K562 (cell line): ENCODE measurements around the gene STIL. TPM values are rescaled to one million over a fixed set of nuclear protein-coding genes. Genes with fewer than 3 reads are reported as not detected.

Experiments used
- ETV6 ChIP-seq, 3 experiments: fragments of 150-350 bp in 1 of 3; sonication (generic) in 1 of 3; formaldehyde crosslinking in 1 of 3; IDR thresholded peaks; 2 replicates each; pipeline versions ENCODE4 v1.6.1 to v1.8.0; 2014 to 2022; ENCODE audit warnings: borderline replicate concordance in 2 of 3, low read depth in 2 of 3, antibody characterized with exemption in 1 of 3, low read length in 1 of 3, mild to moderate bottlenecking in 1 of 3, missing genetic modification reagents in 1 of 3
- GABPB1 ChIP-seq: sonication (generic); formaldehyde crosslinking; IDR thresholded peaks from 2 replicates; pipeline ENCODE4 v1.8.0; 2022; ENCODE audit warnings: mild to moderate bottlenecking, missing genetic modification reagents
- GATAD2A ChIP-seq: fragments of 450-650 bp; IDR thresholded peaks from 2 replicates; pipeline ENCODE4 v1.6.1; 2017
- HOXB6 ChIP-seq: fragments of 250-450 bp; sonication (Bioruptor Pico); IDR thresholded peaks from 2 replicates; pipeline ENCODE4 v1.5.1; 2022; ENCODE audit warnings: mild to moderate bottlenecking, borderline replicate concordance
- LARP7 ChIP-seq: fragments of 450-650 bp; IDR thresholded peaks from 2 replicates; pipeline ENCODE4 v1.6.1; 2016
- MTF1 ChIP-seq: fragments of 250-450 bp; sonication (Bioruptor Pico); IDR thresholded peaks from 2 replicates; pipeline ENCODE4 v1.9.0; 2021; ENCODE audit warnings: moderate library complexity, mild to moderate bottlenecking, inconsistent platforms, borderline replicate concordance
- MYC ChIP-seq, 2 experiments: fragments of 250-450 bp in 1 of 2; sonication (Bioruptor Pico) in 1 of 2; IDR thresholded peaks; 2 replicates each; pipeline versions ENCODE4 v1.5.1 to v1.6.1; 2012 to 2021; ENCODE audit warnings: low read depth in 2 of 2, borderline replicate concordance in 1 of 2, improper control_type of control experiment in 1 of 2, low read length in 1 of 2, mild to moderate bottlenecking in 1 of 2, moderate library complexity in 1 of 2
- NCOA6 ChIP-seq: fragments of 450-650 bp; IDR thresholded peaks from 2 replicates; pipeline ENCODE4 v1.6.1; 2017; ENCODE audit warnings: mild to moderate bottlenecking
- POU5F1 ChIP-seq: fragments of 150-350 bp; IDR thresholded peaks from 2 replicates; pipeline ENCODE4 v1.6.1; 2014; ENCODE audit warnings: borderline replicate concordance, low read length, low read depth, mild to moderate bottlenecking; ENCODE audit not compliant: partially characterized antibody
- RBM25 ChIP-seq: fragments of 200-400 bp; formaldehyde crosslinking; IDR thresholded peaks from 2 replicates; pipeline ENCODE4 v1.6.1; 2018; ENCODE audit warnings: low read length, low read depth, moderate library complexity; ENCODE audit not compliant: severe bottlenecking
- SNRNP70 ChIP-seq: fragments of 200-400 bp; formaldehyde crosslinking; optimal IDR thresholded peaks from 2 replicates; pipeline ENCODE3; 2017; ENCODE audit warnings: low read depth, low read length
- ZC3H8 ChIP-seq: fragments of 450-650 bp; IDR thresholded peaks from 2 replicates; pipeline ENCODE4 v1.6.1; 2017
- ZNF41 ChIP-seq: fragments of 250-450 bp; sonication (Bioruptor Pico); conservative IDR thresholded peaks from 2 replicates; pipeline ENCODE4 v1.4.0; 2020; ENCODE audit warnings: mild to moderate bottlenecking
- ZNF707 ChIP-seq: fragments of 250-450 bp; sonication (Bioruptor Pico); conservative IDR thresholded peaks from 2 replicates; pipeline ENCODE4 v1.8.0; 2022; ENCODE audit warnings: inconsistent platforms, mild to moderate bottlenecking, moderate library complexity
- polyA plus RNA-seq, 8 experiments: library from polyadenylated mRNA; depleted of rRNA in 4 of 8; stranded (reverse) in 5 of 8; unstranded in 3 of 8; fragments of >200 nt; fragmentation: Nextera tagmentation in 2 of 8; fragmentation: Illumina TruSeq in 1 of 8; extraction: Ambion mirVana in 2 of 8; extraction: Trizol in 1 of 8; gene quantifications; 2 replicates each; pipeline versions ENCODE4 v1.2.1 to v1.2.3, GENCODE V29; 2011 to 2014; ENCODE audit warnings: inconsistent platforms in 1 of 8, missing spikeins in 1 of 8
- total RNA-seq, 7 experiments: library from RNA; depleted of rRNA in 6 of 7; stranded (reverse); fragments of >200 nt in 6 of 7; fragmentation: Illumina TruSeq in 2 of 7; extraction: Trizol in 2 of 7; gene quantifications; 2 replicates each; pipeline versions ENCODE4 v1.2.1 to v1.2.3, GENCODE V29; 2011 to 2021; ENCODE audit warnings: low replicate concordance in 1 of 7
- TF ChIP-seq, protein P1 (sequence below), 3 experiments: IDR thresholded peaks in 2 of 3; conservative IDR thresholded peaks in 1 of 3; 2 replicates each; pipeline ENCODE4 v1.5.1; 2011 to 2012; ENCODE audit warnings: low read length in 3 of 3, mild to moderate bottlenecking in 3 of 3, control low read depth in 2 of 3, improper control_type of control experiment in 1 of 3, inconsistent platforms in 1 of 3, low read depth in 1 of 3, mixed read lengths in 1 of 3, moderate library complexity in 1 of 3; ENCODE audit not compliant: insufficient read depth in 2 of 3
- TF ChIP-seq, protein P2 (sequence below): IDR thresholded peaks from 2 replicates; pipeline ENCODE4 v1.6.1; 2016; ENCODE audit warnings: missing genetic modification characterization, missing compliant biosample characterization
- TF ChIP-seq, protein P3 (sequence below): fragments of 450-650 bp; formaldehyde crosslinking; IDR thresholded peaks from 2 replicates; pipeline ENCODE4 v1.4.0; 2020; ENCODE audit warnings: mild to moderate bottlenecking, moderate library complexity
- TF ChIP-seq, protein P4 (sequence below): fragments of 450-650 bp; formaldehyde crosslinking; IDR thresholded peaks from 2 replicates; pipeline ENCODE4 v1.4.0; 2020; ENCODE audit warnings: mild to moderate bottlenecking
- TF ChIP-seq, protein P5 (sequence below): fragments of 450-650 bp; formaldehyde crosslinking; IDR thresholded peaks from 2 replicates; pipeline ENCODE4 v1.4.0; 2022; ENCODE audit warnings: missing genetic modification characterization

Gene STIL
- total and polyA plus RNA-seq, 9 of the 15 experiments (the other 6 are each of a cell fraction or from before 2014, with no cell fraction given), result 10.5 to 77.4 (median 39.6) TPM

DNA sequence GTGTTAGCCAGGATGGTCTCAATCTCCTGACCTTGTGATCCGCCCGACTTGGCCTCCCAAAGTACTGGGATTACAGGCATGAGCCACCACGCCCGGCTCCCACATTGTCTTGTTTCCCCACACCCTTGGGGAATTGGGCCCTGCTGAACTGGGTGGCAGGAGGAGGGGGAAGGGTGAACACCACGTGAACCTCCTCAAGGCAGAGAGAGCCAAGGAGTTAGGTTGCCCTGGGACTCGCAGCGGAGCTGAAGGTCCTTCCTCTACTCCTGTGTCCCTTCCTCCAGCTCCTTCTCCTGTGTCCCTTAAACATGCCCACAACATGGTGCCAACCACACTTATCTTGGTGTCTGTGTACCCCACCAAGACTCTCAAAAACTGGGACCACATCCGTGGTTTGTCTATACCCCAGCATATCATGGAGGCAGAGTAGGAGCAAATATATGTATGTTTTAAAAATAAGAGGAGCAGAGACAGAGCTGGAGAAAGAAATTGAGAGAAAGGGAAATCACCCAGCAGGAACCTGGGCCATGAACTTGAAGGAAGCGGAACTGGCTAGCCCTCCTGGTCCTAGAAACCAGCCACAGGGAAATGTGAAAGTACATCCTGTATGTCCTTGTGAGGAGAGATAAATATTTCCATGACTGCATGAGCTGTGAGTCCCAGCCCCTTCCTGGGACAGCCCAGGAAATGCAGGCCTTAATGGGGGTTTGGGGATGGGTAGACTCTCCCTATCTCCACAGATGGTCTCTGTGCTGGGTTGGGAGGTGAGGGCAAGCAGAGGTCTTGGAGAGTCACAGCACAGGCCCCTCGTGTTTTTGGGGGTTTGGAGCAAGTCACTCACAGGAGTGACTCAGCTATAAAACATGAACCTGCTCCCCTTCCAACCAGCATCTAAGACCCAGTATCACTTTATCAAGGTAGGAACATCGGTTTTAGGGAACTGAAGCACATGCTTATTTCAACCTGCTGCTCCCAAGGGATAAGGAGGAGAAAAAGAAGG, 72.5 kb downstream of the STIL start (continued):
- TF ChIP-seq, protein P1, sequence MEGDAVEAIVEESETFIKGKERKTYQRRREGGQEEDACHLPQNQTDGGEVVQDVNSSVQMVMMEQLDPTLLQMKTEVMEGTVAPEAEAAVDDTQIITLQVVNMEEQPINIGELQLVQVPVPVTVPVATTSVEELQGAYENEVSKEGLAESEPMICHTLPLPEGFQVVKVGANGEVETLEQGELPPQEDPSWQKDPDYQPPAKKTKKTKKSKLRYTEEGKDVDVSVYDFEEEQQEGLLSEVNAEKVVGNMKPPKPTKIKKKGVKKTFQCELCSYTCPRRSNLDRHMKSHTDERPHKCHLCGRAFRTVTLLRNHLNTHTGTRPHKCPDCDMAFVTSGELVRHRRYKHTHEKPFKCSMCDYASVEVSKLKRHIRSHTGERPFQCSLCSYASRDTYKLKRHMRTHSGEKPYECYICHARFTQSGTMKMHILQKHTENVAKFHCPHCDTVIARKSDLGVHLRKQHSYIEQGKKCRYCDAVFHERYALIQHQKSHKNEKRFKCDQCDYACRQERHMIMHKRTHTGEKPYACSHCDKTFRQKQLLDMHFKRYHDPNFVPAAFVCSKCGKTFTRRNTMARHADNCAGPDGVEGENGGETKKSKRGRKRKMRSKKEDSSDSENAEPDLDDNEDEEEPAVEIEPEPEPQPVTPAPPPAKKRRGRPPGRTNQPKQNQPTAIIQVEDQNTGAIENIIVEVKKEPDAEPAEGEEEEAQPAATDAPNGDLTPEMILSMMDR (IDR thresholded peaks at IDR 0.05 in 2 of 3, conservative IDR thresholded peaks at IDR 0.05 in 1 of 3; ENCODE audit: insufficient read depth in 2 of 3, low read depth in 1 of 3, low read length in 3 of 3), result no peak
- TF ChIP-seq ZC3H8, result no peak
- no peak for TF ChIP-seq RBM25
- peak; percentile 36; the same call in 1 of the 2 replicates for TF ChIP-seq GATAD2A
- TF ChIP-seq, protein P2, sequence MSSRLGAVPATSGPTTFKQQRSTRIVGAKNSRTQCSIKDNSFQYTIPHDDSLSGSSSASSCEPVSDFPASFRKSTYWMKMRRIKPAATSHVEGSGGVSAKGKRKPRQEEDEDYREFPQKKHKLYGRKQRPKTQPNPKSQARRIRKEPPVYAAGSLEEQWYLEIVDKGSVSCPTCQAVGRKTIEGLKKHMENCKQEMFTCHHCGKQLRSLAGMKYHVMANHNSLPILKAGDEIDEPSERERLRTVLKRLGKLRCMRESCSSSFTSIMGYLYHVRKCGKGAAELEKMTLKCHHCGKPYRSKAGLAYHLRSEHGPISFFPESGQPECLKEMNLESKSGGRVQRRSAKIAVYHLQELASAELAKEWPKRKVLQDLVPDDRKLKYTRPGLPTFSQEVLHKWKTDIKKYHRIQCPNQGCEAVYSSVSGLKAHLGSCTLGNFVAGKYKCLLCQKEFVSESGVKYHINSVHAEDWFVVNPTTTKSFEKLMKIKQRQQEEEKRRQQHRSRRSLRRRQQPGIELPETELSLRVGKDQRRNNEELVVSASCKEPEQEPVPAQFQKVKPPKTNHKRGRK (tag), result no peak
- no peak for TF ChIP-seq MYC (IDR thresholded peaks at IDR 0.05; ENCODE audit: low read depth, low read length)
- TF ChIP-seq MYC (CRISPR knock-in tag; IDR thresholded peaks at IDR 0.05; ENCODE audit: borderline replicate concordance, low read depth), result no peak
- no peak for TF ChIP-seq NCOA6
- no peak for TF ChIP-seq ZNF41 (CRISPR knock-in tag)
- TF ChIP-seq, protein P3, sequence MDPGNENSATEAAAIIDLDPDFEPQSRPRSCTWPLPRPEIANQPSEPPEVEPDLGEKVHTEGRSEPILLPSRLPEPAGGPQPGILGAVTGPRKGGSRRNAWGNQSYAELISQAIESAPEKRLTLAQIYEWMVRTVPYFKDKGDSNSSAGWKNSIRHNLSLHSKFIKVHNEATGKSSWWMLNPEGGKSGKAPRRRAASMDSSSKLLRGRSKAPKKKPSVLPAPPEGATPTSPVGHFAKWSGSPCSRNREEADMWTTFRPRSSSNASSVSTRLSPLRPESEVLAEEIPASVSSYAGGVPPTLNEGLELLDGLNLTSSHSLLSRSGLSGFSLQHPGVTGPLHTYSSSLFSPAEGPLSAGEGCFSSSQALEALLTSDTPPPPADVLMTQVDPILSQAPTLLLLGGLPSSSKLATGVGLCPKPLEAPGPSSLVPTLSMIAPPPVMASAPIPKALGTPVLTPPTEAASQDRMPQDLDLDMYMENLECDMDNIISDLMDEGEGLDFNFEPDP (CRISPR knock-in tag), result no peak
- TF ChIP-seq, protein P4, sequence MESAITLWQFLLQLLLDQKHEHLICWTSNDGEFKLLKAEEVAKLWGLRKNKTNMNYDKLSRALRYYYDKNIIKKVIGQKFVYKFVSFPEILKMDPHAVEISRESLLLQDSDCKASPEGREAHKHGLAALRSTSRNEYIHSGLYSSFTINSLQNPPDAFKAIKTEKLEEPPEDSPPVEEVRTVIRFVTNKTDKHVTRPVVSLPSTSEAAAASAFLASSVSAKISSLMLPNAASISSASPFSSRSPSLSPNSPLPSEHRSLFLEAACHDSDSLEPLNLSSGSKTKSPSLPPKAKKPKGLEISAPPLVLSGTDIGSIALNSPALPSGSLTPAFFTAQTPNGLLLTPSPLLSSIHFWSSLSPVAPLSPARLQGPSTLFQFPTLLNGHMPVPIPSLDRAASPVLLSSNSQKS (CRISPR knock-in tag), result no peak
- TF ChIP-seq, protein P5, sequence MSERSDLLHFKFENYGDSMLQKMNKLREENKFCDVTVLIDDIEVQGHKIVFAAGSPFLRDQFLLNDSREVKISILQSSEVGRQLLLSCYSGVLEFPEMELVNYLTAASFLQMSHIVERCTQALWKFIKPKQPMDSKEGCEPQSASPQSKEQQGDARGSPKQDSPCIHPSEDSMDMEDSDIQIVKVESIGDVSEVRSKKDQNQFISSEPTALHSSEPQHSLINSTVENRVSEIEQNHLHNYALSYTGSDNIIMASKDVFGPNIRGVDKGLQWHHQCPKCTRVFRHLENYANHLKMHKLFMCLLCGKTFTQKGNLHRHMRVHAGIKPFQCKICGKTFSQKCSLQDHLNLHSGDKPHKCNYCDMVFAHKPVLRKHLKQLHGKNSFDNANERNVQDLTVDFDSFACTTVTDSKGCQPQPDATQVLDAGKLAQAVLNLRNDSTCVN (CRISPR knock-in tag), result no peak
- peak; percentile 66 for TF ChIP-seq GABPB1 (CRISPR knock-in tag)
- no peak for TF ChIP-seq LARP7
- TF ChIP-seq HOXB6, result no peak
- TF ChIP-seq MTF1 (CRISPR knock-in tag), result no peak
- TF ChIP-seq ZNF707, result no peak
- TF ChIP-seq POU5F1, result no peak
- TF ChIP-seq SNRNP70, result no peak
- no peak for TF ChIP-seq ETV6 (IDR thresholded peaks at IDR 0.05; ENCODE audit: borderline replicate concordance in 1 of 2, low read depth in 2 of 2, low read length in 1 of 2)
- no peak for TF ChIP-seq ETV6 (CRISPR knock-in tag; IDR thresholded peaks at IDR 0.05; ENCODE audit: borderline replicate concordance)
